ENCODE measurements around the gene BAHCC1.

Gene BAHCC1

GRCh38 chr17:81444610-81445339 is 49.5 kb downstream of the BAHCC1 start (continued):
- no peak for TF ChIP-seq TSHZ2 (CRISPR knock-in tag; IDR thresholded peaks at IDR 0.05)
- no peak for TF ChIP-seq ZFP3 (CRISPR knock-in tag; IDR thresholded peaks at IDR 0.05)
- TF ChIP-seq PATZ1 (CRISPR knock-in tag; IDR thresholded peaks at IDR 0.05; ENCODE audit: borderline replicate concordance) = no peak
- TF ChIP-seq PPARA (CRISPR knock-in tag; IDR thresholded peaks at IDR 0.05; ENCODE audit: borderline replicate concordance) = no peak

GRCh38 chr17:81445642-81446503 is 50.6 kb downstream of the BAHCC1 start:
- no peak for ATAC-seq
- TF ChIP-seq OSR1 (CRISPR knock-in tag; IDR thresholded peaks at IDR 0.05) (no peak), RARB (CRISPR knock-in tag; IDR thresholded peaks at IDR 0.05) (no peak), ZNF565 (CRISPR knock-in tag; conservative IDR thresholded peaks at IDR 0.05; ENCODE audit: low read depth) (no peak), ARNTL (CRISPR knock-in tag; IDR thresholded peaks at IDR 0.05; ENCODE audit: borderline replicate concordance, low read depth) (no peak), CSDC2 (CRISPR knock-in tag; IDR thresholded peaks at IDR 0.05) (no peak), ZFP30 (CRISPR knock-in tag; IDR thresholded peaks at IDR 0.05) (no peak), TSHZ2 (CRISPR knock-in tag; IDR thresholded peaks at IDR 0.05) (no peak)

GRCh38 chr17:81447331-81447933 is 52.2 kb downstream of the BAHCC1 start:
- TF ChIP-seq ZFP3 (CRISPR knock-in tag; IDR thresholded peaks at IDR 0.05) = no peak
- TF ChIP-seq TOX (CRISPR knock-in tag; IDR thresholded peaks at IDR 0.05; ENCODE audit: borderline replicate concordance) = no peak
- TF ChIP-seq SNAI2 (CRISPR knock-in tag; IDR thresholded peaks at IDR 0.05) = no peak
- no peak for TF ChIP-seq CREB5 (CRISPR knock-in tag; IDR thresholded peaks at IDR 0.05; ENCODE audit: low read depth)
- no peak for TF ChIP-seq PPARA (CRISPR knock-in tag; IDR thresholded peaks at IDR 0.05; ENCODE audit: borderline replicate concordance)
- no peak for TF ChIP-seq TSHZ2 (CRISPR knock-in tag; IDR thresholded peaks at IDR 0.05)
- ATAC-seq = no peak

All from SK-N-SH treated with all-trans-retinoic acid at 6 μM for 48 hours (cell line).